ENCODE data around the gene PHYKPL. TPM values are rescaled to one million over a fixed set of nuclear protein-coding genes. Genes with fewer than 3 reads are reported as not detected.
A peak's percentile ranks its signal among the peaks of the same experiment; 100 is the strongest.

The PHYKPL gene
- total RNA-seq, 2 experiments from 2014 or later = 60.4 to 62.1 TPM

DNA sequence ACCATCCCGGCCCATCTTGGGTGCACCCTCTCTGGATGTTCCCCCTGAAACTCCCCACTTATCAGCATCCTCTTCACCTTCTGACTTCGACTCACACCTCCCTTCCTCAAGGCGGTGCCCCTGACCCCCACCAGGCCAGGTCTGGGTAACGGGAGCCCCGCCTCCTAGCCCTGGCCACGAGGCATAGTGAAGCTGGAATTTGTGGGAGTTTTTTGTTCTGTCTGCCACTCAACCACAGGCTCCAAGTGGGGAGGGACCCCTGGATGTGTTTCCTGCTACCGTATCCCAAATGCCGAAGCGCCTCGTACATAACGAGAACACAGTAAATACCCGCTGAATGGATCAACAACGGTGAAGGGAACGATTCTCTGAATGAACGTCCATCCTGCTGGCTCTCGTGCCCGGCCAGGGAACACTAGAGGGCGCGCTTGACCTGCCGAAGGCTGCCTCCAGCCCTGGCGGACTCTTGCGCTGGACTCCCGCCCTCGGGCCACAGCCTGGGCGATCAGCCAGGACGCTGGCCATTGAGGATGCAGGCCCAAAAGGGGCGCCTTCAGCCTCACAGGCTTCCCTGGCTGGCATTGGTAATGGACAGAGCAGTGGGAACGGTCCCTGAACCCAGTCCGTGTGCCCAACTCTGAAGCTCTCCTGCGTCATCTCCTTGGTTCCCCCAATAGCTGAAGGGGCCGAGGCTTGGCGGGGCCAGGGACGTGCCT lies 47.3 kb upstream of the PHYKPL start:
- TF ChIP-seq, protein P1, sequence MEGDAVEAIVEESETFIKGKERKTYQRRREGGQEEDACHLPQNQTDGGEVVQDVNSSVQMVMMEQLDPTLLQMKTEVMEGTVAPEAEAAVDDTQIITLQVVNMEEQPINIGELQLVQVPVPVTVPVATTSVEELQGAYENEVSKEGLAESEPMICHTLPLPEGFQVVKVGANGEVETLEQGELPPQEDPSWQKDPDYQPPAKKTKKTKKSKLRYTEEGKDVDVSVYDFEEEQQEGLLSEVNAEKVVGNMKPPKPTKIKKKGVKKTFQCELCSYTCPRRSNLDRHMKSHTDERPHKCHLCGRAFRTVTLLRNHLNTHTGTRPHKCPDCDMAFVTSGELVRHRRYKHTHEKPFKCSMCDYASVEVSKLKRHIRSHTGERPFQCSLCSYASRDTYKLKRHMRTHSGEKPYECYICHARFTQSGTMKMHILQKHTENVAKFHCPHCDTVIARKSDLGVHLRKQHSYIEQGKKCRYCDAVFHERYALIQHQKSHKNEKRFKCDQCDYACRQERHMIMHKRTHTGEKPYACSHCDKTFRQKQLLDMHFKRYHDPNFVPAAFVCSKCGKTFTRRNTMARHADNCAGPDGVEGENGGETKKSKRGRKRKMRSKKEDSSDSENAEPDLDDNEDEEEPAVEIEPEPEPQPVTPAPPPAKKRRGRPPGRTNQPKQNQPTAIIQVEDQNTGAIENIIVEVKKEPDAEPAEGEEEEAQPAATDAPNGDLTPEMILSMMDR (IDR thresholded peaks at IDR 0.05) = peak; percentile 93
- H3K36me3 Mint-ChIP-seq (ENCODE audit: low read depth) = no peaks in the 10 kb centered on the region
- ATAC-seq (peak; percentile 83), DNase-seq (peak; percentile 80)
- ChIA-PET POLR2A (interaction anchor here (0.9 to 1.0 kb wide), 2 partner anchors 30 to 39 kb away, joined by 3 to 4 read pairs; no protein-coding TSS in a partner anchor), CTCF (interaction anchor here (0.7 to 5.7 kb wide), 25 partner anchors 7 to 1214 kb away, joined by 3 to 35 read pairs (median 4); partner anchors contain the start of gene COL23A1)
- peaks cover 4% of the 10 kb centered on the region for H3K4me1 Mint-ChIP-seq (ENCODE audit: low read depth)
- H3K9me3 Mint-ChIP-seq = peaks cover 11% of the 10 kb centered on the region
- H3K4me3 Mint-ChIP-seq = no peak overlapping the region
- H3K27ac Mint-ChIP-seq = no peak overlapping the region
- intact Hi-C loops (cut with micrococcal nuclease) = no loop called here
- no peaks in the 10 kb centered on the region for H3K27me3 Mint-ChIP-seq

DNA sequence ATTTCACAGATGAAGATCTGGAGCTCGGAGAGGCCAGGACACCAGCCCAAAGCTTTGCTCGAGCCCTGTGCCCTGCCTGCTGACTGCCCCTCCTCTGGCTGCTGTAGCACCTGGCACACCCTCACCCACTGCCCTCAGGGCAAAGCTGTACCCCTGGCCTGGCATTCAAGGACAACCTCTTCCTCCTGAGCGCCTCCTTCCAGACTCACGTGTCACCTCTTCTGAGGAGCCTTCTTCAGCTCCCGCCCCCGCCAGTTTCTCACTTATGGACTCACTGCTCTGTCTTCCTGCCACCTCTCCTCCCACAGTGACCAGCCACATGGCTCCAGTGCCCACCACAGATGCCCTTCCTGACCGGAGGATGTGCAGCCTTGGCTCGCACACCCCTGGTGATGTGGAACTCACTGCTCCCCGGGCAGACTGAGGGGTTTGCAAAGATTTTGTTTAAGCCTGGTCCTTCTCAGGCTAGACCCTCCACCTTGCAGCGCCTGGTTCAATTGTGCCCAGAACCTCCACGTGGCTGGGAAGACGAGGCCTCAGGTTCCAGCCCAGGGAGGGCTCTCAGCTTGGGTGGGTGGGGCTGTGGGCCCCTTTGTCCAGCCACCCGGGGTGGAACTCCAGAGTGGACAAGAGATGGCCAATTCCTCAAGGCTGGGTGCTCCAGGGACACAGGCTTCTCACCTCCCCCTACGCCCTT lies 46.6 kb upstream of the PHYKPL start:
- Mint-ChIP-seq H3K4me3 (no peak overlapping the region), H3K36me3 (ENCODE audit: low read depth) (no peaks in the 10 kb centered on the region), H3K27ac (no peak overlapping the region), H3K4me1 (ENCODE audit: low read depth) (peaks cover 4% of the 10 kb centered on the region), H3K9me3 (peaks cover 11% of the 10 kb centered on the region), H3K27me3 (no peaks in the 10 kb centered on the region)
- DNase-seq (peak; percentile 17), ATAC-seq (no peak)
- ChIA-PET POLR2A (interaction anchor here (0.9 kb wide), 1 partner anchor 29 kb away, joined by 4 read pairs; no protein-coding TSS in a partner anchor), CTCF (interaction anchor here (0.7 to 5.7 kb wide), 13 partner anchors 6 to 310 kb away, joined by 3 to 35 read pairs (median 4); partner anchors contain the start of gene COL23A1)
- intact Hi-C loops (cut with micrococcal nuclease) = no loop called here
- TF ChIP-seq, protein P1 (IDR thresholded peaks at IDR 0.05) = no peak

DNA sequence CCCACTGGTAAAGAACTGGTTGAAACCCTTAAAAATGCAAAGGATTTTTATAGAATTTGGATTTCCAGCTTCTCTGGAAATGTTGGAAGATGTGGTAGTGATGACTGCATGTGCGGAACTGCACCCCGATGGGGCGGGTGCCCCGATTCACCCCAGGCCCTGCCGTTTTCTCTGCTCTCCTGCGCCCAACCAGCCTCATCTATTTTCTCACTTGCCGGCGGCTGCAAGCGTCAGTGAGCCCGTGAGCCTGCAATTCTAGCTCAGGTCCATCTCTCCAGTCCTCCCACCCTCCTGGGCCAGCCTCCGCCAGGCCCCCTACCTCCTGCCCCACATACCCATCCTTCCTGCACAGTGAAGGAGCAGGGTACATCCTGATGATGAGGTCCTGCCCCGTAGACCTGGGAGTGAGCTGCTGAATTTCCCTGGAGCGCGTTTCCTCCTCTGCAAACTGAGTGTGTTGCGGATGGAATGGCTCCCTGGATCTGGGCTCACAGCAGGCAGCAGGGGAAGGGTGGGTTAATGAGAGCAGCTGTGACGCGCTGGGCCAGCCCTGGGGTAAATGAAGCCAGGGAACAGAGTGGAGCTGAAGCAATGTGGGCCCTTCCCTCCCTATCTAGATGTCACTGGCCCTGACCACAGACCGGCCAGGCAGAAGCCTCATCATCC lies 45.9 kb upstream of the PHYKPL start:
- Mint-ChIP-seq H3K27me3 (no peaks in the 10 kb centered on the region), H3K9me3 (peaks cover 4% of the 10 kb centered on the region), H3K27ac (no peak overlapping the region), H3K4me3 (no peak overlapping the region), H3K36me3 (ENCODE audit: low read depth) (no peaks in the 10 kb centered on the region), H3K4me1 (ENCODE audit: low read depth) (peaks cover 4% of the 10 kb centered on the region)
- ATAC-seq (no peak), DNase-seq (no peak)
- CTCF ChIA-PET = interaction anchor here (1.2 to 1.3 kb wide), 2 partner anchors 10 to 43 kb away, joined by 3 to 4 read pairs; no protein-coding TSS in a partner anchor
- intact Hi-C loops (cut with micrococcal nuclease) = no loop called here
- TF ChIP-seq, protein P1 (IDR thresholded peaks at IDR 0.05) = no peak
- POLR2A ChIA-PET = interaction anchor here (1.5 kb wide), 1 partner anchor 39 kb away, joined by 3 read pairs; no protein-coding TSS in a partner anchor

DNA sequence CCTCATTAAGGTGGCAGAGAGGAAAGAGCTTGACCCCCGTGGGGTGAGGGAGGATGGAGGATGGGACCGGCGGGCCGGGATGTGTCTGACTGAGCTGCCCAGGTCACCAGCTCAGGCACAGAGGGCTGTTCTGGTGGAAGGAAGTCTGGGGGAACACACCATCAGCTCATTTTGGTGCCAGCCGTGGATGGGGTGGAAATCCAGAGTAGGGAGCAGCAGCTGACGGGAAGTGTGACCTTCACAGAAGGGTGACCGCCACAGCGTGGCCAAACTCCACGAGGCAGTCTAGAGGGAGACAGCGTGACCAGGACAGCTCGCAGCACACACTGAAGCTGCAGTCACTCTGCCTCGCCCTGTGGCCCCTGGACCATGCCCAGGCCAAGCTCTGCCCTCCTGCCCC lies 45.3 kb upstream of the PHYKPL start:
- H3K4me1 Mint-ChIP-seq (ENCODE audit: low read depth) = peaks cover 4% of the 10 kb centered on the region
- no peak for DNase-seq
- no peaks in the 10 kb centered on the region for H3K36me3 Mint-ChIP-seq (ENCODE audit: low read depth)

More for the DNA sequence above, 45.3 kb upstream of the PHYKPL start:
- no peak for ATAC-seq
- no peak overlapping the region for H3K27ac Mint-ChIP-seq
- no peaks in the 10 kb centered on the region for H3K27me3 Mint-ChIP-seq
- CTCF ChIA-PET = interaction anchor here (1.3 kb wide), 1 partner anchor 43 kb away, joined by 3 read pairs; no protein-coding TSS in a partner anchor
- POLR2A ChIA-PET = interaction anchor here (1.5 kb wide), 1 partner anchor 39 kb away, joined by 3 read pairs; no protein-coding TSS in a partner anchor
- no peak overlapping the region for H3K4me3 Mint-ChIP-seq
- intact Hi-C loops (cut with micrococcal nuclease) = no loop called here
- no peaks in the 10 kb centered on the region for H3K9me3 Mint-ChIP-seq
- TF ChIP-seq, protein P1 (IDR thresholded peaks at IDR 0.05) = no peak

Data from activated CD8-positive, alpha-beta T cell treated with anti-CD3 and anti-CD28 coated beads for 36 hours (primary cell).